Ammon's horn (tissue), 1 donor: ENCODE results near the gene NRXN3.

Source experiments
- DNase-seq: peaks from one replicate; pipeline ENCODE4 v3.0.0-alpha.2; 2016; ENCODE audit warnings: low spot score

The NRXN3 gene

DNA sequence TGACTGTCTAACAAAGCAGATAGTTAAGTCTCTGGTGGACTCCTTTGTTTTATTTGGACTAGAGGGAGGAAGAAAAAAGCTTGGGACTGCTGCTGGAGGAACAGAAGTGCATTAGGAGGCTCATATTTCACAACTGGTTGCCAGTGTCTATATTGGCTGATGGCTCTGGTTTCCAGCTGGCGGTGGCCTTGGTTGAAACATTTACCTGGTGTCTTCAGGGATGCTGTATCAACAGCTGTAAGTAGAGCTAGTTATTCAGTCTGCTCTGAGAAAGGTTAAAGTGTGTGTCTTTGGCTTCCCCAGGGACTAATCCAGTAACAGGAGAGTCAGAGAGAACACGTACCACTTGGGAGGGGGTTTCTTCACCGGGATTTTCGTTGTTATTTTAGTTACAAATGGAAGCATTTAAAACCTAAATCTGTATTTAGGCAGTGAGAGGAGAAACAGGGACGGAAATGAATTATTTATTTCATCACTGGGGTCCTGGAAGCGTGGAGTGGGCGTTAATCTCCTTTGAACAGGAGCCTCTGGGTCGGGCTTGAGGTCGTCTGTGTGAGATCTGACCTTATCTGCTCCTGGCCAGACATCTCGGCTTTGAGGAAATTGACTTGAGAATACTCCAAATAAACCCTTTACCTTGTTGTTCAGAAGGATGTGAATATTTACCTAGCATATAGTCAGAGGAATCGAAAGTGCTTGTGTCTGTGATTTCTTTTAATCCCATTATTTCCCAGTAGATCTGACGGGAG is 149.9 kb downstream of the NRXN3 start:
- DNase-seq, result no peak

DNA sequence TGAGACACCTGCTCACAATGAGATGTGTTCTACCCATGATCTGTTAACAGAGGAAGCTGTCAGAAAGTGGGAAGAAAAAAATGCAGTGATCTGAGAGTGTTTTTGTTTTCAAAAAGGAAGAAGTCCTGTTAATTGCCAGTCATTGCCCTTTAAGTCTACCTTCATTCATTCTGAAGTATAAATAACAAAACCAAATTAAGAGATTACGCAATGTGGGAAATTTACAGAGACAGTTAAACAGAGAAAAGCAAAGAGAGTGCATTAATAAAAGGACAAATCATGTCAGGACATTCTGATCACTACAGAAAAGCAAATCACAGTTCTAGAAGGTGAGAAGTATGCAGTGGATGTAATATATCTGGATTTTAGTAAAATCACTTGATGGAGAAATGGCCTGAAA is 154.2 kb downstream of the NRXN3 start:
- DNase-seq, result no peak

DNA sequence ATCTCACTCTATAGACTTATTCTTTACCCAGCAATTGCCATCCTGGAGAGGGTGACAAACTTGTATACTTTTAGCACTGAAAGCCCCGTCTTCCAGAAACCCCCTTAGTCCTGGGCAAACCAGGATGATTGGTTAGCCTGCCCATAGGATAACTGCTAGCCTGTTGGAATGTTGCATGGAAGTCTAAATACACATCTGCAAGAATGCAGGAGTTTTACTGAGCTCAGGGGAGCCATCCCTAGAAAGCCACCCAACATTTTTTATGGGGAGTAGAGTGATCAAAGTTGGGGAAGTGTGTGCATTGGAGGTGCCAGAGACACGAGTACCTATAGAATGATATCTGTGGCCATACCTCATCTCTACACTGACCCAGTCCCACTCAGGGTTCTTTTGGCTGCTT is 155.7 kb downstream of the NRXN3 start:
- no peak for DNase-seq

DNA sequence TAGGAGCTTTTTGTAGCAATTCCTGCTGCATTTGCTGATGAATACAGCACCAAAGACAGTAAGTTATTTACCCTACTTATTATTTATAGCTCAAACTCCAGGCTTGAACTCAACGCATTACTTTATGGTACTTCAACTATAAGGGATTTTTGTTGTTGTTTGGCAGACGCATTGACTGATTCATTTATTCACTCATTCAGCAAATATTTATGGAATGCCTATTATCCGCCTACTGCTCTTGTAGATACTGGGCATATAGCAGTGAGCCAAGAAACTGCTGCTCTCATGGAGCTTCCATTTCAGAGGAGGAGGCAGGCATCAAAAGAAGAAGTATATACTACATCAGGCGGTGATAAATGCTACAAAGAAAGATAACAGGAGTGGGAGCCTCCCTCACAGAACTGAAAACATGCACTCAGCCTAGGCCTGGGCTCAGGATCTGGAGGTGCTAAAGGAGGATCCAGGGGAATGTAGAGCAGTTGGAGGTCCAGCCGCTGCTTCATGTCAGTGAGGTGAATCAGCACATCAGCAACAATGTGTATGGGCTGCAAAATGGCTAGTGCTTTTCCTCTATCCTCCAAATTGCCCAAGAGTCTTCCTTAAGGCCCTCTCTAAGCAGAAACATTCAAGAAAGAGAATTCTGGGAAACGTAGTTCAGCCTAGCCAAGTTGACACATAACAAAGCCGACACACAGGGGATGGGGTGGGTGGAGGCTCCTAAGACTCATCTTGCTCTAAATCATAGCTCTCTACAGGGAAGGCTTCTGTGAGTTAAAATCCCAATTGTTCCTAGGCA is 157.5 kb downstream of the NRXN3 start:
- no peak for DNase-seq

DNA sequence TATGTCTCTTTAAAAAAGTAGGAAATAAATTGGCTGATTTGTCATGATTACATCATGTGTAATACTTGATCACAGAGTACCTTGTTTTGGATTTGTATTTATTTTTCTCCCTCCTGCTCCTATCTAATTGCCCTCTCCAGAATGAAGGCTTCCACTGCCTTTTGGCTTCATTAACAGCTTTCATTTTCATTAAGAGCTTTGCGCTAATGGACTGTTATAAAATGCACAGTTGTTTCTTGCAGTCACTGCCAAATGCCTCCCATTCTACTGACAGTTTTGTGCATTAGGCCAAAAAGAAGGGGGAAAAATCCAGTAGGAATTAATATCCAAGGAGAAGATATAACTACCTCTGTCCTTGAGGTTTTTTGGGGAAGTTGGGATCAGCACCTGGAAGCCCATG is 159.2 kb downstream of the NRXN3 start:
- DNase-seq, result peak; percentile 9

- no peak for DNase-seq
Observed at GRCh38 chr14:78335531-78335930, 165.4 kb downstream of the NRXN3 start.

GRCh38 chr14:78340250-78340649 is 170.1 kb downstream of the NRXN3 start:
- no peak for DNase-seq

DNA sequence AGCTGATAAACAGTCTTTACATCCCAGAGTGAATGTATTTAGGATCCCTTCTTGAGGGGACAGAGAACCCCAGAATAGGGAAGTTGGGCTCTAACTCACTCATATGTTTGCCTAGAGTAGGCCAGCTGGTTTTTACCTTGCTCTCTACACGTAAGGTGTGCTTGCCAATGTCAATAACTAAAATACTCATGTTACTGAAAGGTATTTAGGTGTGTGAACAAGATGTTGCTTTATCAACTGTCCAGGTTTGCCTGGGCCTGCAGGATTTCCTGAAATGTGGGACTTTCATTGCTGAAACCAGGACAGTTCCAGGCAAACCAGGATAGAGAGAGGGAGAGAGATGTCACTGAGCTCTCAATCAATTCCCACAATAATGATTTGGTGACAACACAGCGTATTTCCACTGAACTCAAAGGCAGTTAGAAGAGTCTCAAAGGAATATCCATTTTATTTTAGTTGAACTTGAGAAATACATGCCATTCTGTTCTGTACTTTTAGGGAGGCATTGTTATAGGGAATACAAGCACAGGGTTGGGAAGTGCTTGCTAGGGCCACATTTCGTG is 171.7 kb downstream of the NRXN3 start:
- no peak for DNase-seq

DNA sequence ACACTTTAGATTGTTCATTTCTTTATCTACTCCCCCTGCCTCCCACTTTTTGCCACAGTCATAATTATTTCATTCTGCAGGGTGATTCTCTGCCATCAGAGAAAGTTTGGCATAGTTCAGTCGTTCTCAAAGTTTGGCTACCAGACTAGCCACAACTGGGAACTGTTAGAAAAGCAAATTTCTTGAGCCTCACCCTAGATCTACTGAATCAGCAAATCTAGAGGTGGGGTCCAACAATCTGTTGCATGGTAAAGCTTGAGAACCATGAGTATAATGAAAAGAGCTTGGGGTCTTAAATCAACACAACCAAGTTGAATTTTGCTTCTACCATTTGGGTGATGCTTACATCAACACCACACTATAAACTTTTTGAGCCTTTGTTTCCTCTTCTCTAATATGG is 172.7 kb downstream of the NRXN3 start:
- no peak for DNase-seq

DNA sequence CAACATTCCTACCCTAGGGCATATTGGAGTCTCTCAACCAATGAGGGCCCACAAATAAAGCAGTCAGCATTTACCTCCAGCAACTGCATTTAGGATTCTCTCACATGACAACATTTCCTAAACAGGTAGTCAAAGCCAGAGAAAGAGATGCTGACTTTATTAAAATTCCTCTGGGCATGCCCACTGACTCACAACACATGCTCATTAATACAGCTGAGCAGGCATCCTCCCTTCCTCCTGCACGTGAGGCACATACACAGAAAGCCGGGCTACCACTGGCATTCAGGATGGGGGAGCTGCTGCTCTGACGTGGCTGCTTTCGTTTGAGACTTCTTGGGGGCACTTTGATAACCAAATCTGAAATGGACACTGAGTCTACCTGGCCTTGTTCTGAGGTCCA is 174.1 kb downstream of the NRXN3 start:
- no peak for DNase-seq

DNA sequence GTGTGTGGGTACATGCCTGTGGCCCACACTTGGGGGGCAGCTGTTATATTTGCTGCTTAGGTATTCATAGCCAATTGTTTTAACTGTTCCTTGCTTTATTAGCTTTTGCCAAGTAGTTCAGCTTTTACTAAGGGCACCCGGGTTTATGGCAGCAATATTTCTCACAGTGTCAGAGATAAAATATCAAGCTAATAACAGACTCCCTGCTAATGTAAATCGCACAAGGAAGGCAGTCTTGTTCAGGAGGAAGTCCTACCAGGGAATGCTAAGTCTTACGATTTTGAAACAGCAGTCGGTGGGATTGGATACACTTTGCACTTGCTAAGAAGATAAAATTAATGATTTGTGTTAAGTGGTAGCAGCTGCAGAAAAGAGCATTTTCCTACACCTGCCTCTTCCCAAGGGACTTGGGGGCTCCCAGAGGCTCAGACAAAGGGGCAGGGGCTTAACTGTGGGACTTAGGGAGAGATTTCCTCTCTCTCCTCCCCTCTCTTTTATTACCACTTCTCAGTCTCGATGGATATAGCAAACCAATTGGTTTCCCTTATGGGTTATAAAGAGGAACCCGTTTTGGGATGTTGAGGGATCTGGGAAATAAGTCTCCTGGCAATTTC is 175.1 kb downstream of the NRXN3 start:
- DNase-seq, result no peak

GRCh38 chr14:78346747-78347146 is 176.6 kb downstream of the NRXN3 start:
- DNase-seq, result no peak

DNA sequence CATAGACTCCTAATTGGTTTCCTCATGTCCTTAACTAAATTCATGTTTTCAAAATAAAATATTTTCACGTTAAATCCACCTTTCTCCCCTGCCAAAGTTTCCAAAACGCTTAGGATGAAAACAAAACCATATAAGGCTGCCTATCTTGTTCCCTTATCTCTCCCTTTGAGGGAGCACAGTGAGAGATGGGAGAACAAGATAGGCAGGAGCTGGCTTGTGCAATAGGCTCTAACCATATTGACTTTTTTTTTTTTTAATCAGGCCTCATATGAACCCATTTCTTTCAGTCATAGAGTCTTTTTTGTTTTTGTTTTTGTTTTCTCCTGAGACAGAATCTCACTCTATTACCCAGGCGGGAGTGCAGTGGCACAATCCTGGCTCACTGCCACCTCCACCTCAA is 184.9 kb downstream of the NRXN3 start:
- no peak for DNase-seq

DNA sequence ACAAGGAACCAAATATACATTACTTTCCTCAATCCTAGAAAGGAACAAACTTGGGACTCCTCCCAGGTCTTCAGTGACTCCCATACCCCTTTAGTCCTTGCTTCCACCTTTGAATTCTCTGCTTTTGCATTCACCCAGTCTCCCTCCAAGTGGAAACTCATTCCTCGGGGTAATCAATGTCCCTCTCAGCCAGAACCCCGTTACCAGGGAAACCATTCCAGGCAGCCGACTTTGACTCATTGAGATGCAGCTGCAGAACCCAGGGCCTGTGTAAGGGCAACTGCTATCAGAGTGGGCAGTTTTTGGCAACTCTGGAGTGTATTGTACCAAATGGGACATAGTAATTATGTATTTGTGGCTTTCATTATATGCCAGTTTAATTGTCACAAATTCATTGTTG is 186.2 kb downstream of the NRXN3 start:
- DNase-seq, result peak; percentile 57

GRCh38 chr14:78358591-78358990 is 188.4 kb downstream of the NRXN3 start:
- DNase-seq, result peak; percentile 51

- DNase-seq, result no peak
Observed at GRCh38 chr14:78359581-78359980, 189.4 kb downstream of the NRXN3 start.

DNA sequence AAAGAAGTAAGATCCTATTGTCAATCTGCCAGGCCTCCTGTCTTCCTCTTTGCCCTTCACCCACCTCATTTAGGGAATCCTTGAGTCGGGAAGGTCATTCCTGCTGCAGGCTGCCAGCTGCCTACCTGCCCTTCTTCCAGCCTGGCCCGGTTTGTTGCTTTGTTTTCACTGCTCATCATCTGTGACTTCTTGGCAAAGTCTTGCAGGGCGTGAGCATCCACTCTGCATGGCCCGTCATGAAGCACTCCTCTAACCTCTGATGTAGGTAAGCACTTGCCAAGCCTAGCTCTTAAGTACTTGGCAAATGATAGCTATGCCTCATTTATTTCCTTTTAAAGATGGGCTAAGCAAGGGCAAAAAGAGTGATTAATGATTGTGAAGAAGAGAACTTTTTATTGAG is 192.8 kb downstream of the NRXN3 start:
- DNase-seq, result no peak

DNA sequence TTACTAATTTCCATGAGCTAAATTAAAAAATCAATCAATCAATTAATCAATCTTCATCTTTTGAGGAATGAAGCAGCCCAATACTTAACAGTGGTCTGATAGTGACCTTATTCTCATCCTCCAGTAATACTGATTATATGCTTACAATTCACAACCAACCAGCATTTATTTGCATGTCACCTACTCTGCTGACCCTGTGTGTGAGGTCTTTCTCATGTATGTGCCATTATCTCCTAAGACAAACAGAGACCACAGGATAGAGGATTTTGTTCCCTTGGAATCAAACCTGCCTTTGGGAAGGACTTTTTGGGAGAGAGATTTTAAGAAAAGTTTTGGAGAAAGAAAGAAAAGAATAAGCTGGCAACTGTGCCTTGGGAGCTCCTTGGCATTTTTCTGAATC is 197.2 kb downstream of the NRXN3 start:
- DNase-seq, result no peak

DNA sequence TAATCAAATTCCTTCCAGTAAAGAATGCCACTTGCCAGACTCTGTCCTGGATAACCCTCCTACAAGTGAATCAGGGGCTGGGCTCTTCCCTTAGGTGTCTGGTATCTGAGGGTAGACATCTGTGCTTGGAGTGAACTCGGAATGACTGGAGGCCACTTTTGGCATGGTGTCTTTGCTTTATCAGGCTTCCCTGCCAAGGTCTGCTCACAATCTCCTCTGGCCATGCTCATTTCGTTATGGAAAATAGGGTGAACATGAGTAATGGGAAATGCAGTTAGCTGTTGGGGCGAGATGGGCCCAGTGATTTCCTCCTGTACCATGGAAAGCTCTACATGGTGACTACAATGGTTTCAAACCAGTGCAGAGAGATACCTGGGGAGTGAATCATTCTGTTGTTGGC is 212.9 kb downstream of the NRXN3 start:
- DNase-seq, result no peak

DNA sequence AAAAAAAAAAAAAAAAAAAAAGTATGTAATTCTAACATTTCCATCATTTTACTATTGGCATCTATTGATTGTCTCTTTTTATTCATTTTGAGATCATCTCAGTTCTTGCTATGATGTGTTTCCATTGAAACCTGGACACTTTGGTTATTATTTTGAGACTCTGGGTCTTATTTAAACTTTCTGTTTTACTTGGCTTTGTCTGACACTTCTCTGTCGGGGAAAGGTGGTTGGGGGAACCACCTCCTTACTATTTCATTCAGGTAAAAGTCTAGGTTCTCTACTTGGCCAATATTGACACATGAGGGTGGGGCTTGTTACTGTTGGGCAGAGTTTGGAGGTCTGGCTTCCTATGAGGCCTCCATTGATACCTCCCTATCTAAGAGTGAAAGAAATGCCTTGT is 228.0 kb downstream of the NRXN3 start:
- no peak for DNase-seq

DNA sequence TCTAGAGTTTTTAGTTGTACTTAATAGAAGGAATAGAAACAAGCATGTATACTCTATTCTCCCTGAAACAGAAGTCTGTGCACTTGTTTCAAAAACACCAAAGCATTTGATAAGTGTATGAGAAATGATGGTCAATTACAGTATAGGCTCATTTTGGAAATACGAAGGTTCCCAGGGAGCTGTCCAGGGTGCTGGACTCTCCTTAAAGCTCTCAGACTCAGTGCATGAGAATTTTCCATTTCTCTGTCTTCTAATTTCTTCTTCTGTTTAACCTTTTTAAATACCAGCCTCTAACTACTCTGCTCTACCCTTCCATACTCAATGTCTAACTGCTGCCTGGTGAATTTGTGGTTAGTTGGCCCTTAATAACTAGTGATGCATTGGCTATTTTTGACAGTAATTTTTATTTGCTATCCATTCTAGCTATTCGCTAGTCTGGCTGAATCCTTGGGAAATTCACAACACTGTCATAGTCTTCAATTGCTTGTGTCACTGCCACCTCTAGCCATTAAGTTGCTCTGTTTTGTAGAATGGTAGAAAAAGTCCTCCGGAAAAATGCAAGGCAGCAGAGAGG is 229.2 kb downstream of the NRXN3 start:
- DNase-seq, result no peak

GRCh38 chr14:78401866-78402265 is 231.7 kb downstream of the NRXN3 start:
- DNase-seq, result no peak
